Urinary bladder (tissue), 4 donors: ENCODE measurements around the gene TTLL11. TPM values are rescaled to one million over a fixed set of nuclear protein-coding genes. Genes with fewer than 3 reads are reported as not detected.

ENCODE experiments used
- DNase-seq: peaks from one replicate; pipeline ENCODE4 v3.0.0-alpha.2; 2015; ENCODE audit errors: extremely low spot score
- H3K27ac ChIP-seq: one replicate; pipeline ENCODE4 v1.5.1; 2013; ENCODE audit warnings: low read depth, mild to moderate bottlenecking, moderate library complexity
- H3K36me3 ChIP-seq: one replicate; pipeline ENCODE4 v1.6.1; 2013; ENCODE audit warnings: mild to moderate bottlenecking, moderate library complexity; ENCODE audit not compliant: insufficient read depth
- H3K4me1 ChIP-seq: one replicate; pipeline ENCODE4 v1.6.1; 2013; ENCODE audit warnings: mild to moderate bottlenecking, moderate library complexity; ENCODE audit not compliant: insufficient read depth
- H3K4me3 ChIP-seq: one replicate; pipeline ENCODE4 v1.5.1; 2013; ENCODE audit warnings: low read depth, low read length
- WGBS: extraction: QIAGEN DNeasy Blood & Tissue Kit; methylation state at CpG from one replicate; pipeline ENCODE4 v1.1.7; 2013; 5-methylcytosine and 5-hydroxymethylcytosine counted together
- polyA plus RNA-seq: library from polyadenylated mRNA; stranded (reverse); fragments of 200-250 nt; gene quantifications from one replicate; pipeline ENCODE4 v1.2.3, GENCODE V29; 2013
- total RNA-seq: library from RNA; depleted of rRNA; stranded (reverse); fragments of >200 nt; gene quantifications from one replicate; pipeline ENCODE4 v1.2.3, GENCODE V29; 2014
- donor health status: healthy with polysubstance abuse.
- donor health status: healthy.

TTLL11 gene
- total and polyA plus RNA-seq, 2 donors = 12.8 to 14.4 TPM

DNA sequence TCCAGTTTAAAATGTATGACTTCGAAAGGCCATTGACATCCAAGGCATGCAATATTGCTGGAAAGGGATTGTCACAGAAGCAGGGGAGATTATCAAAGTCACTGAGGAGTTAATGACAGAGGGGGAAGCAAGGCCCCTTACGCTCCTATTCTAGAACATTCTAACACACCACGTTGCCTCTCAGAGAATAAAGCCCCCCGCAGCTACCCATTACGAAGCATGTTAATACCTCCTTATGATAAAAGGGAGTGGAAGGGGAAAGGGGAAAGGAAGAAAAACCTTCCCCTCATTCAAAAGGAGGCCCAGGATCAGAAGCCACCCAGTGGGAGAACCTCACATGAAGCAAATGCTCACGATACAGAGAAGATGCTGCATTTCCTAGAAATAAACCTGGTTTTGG lies 228.0 kb downstream of the TTLL11 start:
- Histone ChIP-seq H3K4me1 (no peaks in the 10 kb centered on the region), H3K27ac (no peak overlapping the region), H3K4me3 (no peak overlapping the region), H3K36me3 (no peaks in the 10 kb centered on the region)
- 88% methylated on average over 6 of the region's 6 CpGs for WGBS
- DNase-seq = no peak

- H3K4me3 ChIP-seq = no peak overlapping the region
- no peaks in the 10 kb centered on the region for H3K4me1 ChIP-seq
- H3K27ac ChIP-seq = no peak overlapping the region
- H3K36me3 ChIP-seq = no peaks in the 10 kb centered on the region
- WGBS = 83% methylated on average over 2 of the region's 2 CpGs
- no peak for DNase-seq
Observed at GRCh38 chr9:121863955-121864354, 229.2 kb downstream of the TTLL11 start.

- Histone ChIP-seq H3K27ac (no peak overlapping the region), H3K4me3 (no peak overlapping the region), H3K36me3 (no peaks in the 10 kb centered on the region), H3K4me1 (no peaks in the 10 kb centered on the region)
- 92% methylated on average over 19 of the region's 19 CpGs for WGBS
- DNase-seq = no peak
Observed at GRCh38 chr9:121862371-121863332, 230.5 kb downstream of the TTLL11 start.

DNA sequence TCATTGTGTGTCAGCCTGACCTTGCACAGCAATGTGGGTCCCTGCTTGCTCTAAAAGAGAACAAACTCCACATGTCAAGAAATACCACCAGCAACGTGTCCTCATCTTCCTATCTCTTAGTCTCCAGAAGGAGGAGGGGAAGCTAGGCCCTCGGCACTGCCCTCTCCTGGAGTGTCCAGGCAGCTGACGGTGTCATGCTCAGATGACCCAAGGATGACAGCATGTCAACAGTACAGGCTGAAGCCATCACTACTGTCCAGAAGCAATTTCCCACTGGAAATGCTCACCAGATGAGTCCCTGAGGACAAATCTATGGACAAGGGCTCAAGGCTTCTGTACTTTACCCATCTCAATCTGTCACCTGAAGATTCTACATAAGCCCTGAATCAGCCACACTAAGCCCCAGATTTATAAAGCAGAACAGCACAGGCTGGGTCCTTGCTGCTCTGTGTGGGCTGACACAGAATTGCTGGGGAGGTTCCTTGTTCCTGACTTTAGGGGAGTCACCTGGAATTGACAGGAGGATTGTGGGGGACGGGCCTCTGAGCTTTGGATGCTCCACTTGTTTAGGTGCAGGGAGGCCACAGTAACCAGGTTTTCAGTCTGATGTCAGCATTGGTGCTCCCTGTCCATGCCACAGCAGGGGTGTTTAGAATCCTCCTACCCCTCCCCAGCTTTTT lies 231.5 kb downstream of the TTLL11 start:
- 82% methylated on average over 4 of the region's 4 CpGs for WGBS
- Histone ChIP-seq H3K4me3 (no peak overlapping the region), H3K27ac (no peak overlapping the region), H3K4me1 (no peaks in the 10 kb centered on the region), H3K36me3 (no peaks in the 10 kb centered on the region)
- DNase-seq = no peak

DNA sequence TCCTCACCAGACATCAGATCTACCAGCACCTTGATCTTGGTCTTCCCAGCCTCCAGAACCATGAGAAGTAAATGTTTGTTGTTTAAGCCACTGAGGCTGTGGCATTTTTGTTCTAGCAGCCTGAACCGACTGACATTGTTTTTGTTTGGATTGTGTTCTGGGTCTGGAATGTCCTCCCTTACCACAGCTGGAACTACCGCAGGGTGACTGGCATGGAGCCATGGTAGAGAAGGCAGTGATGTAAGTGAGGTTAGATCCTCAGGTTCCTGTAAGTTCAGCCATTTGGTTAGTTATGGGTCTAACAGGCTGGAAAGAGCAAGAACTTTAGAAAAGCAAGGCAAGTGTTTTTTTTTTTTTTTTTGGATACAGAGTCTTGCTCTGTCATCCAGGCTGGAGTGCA lies 232.4 kb downstream of the TTLL11 start:
- Histone ChIP-seq H3K27ac (no peak overlapping the region), H3K4me3 (no peak overlapping the region), H3K4me1 (no peaks in the 10 kb centered on the region), H3K36me3 (no peaks in the 10 kb centered on the region)
- WGBS = 37% methylated on average over 2 of the region's 2 CpGs
- no peak for DNase-seq

DNA sequence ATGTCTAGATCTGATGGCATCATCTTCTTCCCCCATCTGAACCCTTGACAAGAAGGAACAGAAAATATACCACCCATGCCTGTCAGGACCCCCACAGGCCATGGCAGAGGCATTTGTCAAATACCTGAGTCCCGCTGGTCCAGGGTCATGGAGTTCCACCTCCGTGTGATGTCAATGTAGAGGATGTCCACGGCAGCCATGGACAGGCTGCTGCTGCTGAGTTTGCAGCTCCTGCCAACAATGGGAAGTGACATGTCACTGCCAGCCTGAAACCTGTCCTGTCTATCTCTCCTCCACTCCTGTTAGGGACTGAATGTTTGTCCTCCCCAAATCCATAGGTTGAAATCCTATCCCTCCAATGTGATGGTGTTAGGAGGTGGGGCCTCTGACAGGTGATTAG lies 232.9 kb downstream of the TTLL11 start:
- Histone ChIP-seq H3K4me1 (no peaks in the 10 kb centered on the region), H3K36me3 (no peaks in the 10 kb centered on the region), H3K4me3 (no peak overlapping the region), H3K27ac (no peak overlapping the region)
- DNase-seq = no peak
- WGBS = 95% methylated on average over 3 of the region's 3 CpGs

DNA sequence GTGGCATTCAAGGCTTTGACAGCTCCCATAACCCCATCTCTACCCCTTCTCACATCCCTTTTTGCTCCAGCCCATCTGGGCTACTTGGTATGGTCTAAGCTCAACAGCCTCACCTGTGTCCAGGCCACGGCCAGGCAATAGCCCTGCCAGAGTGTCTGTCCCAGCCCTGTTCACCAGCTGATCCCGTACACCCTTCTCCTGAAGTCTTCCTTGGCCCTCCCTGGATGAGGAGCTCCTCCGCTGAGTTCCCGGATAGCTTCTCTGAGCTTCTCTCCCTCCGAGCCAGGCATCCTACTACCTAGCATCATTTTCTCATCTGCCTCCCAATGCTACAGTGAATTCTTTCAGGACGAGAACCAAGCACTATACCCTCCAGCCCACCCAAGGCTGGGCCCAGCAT lies 233.5 kb downstream of the TTLL11 start:
- no peak for DNase-seq

DNA sequence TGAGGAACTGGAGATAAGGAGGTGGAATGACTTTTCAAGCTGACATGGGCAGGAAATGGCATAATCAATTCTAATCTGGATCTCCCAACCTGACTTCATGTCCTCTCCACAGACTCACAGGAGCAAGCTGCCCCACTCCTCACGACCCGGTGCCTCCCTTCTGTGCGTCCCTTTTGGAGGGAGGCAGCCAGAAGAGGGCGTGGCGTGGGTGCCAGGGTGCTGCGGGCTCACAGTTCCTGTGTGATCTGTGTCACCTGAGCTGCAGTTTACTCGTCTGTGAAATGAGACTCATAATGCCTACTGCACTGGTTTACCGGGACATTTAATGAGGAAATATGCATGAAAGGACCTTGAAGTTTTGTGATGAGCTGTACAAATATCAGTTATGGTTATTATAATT lies 234.3 kb downstream of the TTLL11 start:
- Histone ChIP-seq H3K4me1 (no peaks in the 10 kb centered on the region), H3K4me3 (no peak overlapping the region), H3K27ac (no peak overlapping the region), H3K36me3 (no peaks in the 10 kb centered on the region)
- no peak for DNase-seq
- 91% methylated on average over 8 of the region's 8 CpGs for WGBS

More for the DNA sequence above, 233.5 kb downstream of the TTLL11 start:
- Histone ChIP-seq H3K27ac (no peak overlapping the region), H3K36me3 (no peaks in the 10 kb centered on the region), H3K4me3 (no peak overlapping the region), H3K4me1 (no peaks in the 10 kb centered on the region)
- 89% methylated on average over 6 of the region's 6 CpGs for WGBS

DNA sequence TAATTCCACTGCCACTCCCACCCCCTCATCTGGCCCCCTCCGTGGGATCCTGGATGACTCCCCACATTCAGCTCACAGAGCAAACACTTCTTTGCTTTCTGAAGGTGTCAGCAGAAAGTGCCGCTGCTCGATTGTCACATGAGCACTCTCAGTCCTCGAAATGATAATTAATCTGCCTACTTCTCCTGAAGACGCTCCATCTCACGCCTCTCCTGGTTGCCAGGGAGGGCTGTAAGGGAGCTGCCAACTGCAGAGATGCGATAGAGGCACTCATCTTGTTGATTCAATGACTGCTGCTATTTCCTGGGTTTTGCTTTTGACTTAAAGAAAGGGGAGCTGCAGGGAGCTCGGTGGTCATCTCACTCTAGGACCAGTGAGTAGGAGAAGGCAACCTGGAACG lies 235.2 kb downstream of the TTLL11 start:
- Histone ChIP-seq H3K36me3 (no peaks in the 10 kb centered on the region), H3K27ac (no peak overlapping the region), H3K4me1 (no peaks in the 10 kb centered on the region), H3K4me3 (no peak overlapping the region)
- DNase-seq = no peak
- WGBS = 84% methylated on average over 9 of the region's 9 CpGs

DNA sequence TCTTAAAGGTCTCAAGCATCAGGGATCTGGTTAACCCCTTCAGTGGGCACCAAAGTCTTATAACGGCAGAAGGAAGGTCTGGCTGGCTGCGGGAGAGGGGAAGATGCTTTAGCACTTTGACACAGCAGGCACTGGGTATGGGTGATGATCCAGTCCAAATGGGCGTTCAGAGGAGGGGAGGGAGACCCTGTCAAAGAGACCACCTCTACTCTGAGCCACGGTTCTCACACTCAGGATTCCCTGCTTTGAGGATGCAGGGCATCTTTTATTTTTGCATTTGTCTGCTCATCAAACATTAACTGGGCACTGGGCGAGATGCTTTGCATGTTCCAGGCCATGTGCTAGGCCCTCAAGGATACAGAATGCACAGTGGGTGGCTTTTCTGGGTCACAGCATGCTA lies 237.6 kb downstream of the TTLL11 start:
- Histone ChIP-seq H3K4me3 (no peak overlapping the region), H3K36me3 (no peaks in the 10 kb centered on the region), H3K27ac (no peak overlapping the region), H3K4me1 (no peaks in the 10 kb centered on the region)
- no peak for DNase-seq
- 82% methylated on average over 5 of the region's 5 CpGs for WGBS

- Histone ChIP-seq H3K27ac (no peak overlapping the region), H3K4me3 (no peak overlapping the region), H3K36me3 (peaks cover 1% of the 10 kb centered on the region), H3K4me1 (no peaks in the 10 kb centered on the region)
- 97% methylated on average over 11 of the region's 11 CpGs for WGBS
- no peak for DNase-seq
Observed at GRCh38 chr9:121853617-121854395, 239.3 kb downstream of the TTLL11 start.

DNA sequence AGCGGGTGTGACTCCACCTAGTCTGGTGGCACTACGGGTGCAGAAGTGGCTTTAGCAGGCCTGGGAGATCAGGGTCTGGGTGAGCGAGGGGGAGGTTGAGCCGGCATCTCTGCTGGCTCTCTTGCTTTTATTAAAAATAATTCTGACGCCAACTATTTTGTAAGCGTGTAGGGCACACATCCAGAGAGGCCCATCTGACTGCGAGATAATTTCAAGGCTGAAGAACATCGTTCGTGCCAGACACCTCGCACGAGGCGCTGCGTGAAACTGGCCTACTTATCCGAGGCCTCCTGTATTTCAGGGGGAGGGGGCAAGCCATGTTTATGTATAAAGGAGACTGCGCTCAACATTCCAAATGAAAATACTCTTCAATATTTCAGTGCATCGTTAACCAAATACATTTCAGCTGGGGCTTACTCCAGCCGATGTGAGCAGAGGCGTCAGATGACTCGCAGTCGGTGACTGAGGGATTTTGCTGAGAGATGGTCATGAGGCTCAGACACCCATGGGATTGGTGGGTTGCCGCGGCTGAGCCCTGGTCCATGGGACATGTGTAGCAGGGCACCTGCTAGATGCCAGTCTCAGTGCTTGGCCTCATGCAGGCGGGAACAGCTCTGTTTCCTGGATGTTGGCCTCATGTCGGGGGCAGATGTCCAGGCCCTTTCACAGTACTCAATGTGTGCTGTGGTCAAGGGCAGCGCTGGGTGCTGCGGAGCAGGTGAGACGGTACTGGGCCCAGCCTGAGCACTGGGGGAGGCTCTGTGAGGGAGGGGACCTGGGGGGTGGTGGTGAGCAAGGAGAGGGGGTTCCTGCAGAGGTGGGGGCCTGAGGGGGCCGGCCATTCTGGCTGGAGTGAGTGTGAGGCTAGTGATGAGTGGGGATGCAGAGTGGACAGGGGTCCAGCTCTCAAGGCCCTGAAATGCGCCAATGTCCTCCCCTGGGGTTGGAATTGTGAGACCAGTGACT lies 240.2 kb downstream of the TTLL11 start:
- no peaks in the 10 kb centered on the region for H3K4me1 ChIP-seq
- DNase-seq = peak; percentile 43
- no peak overlapping the region for H3K27ac ChIP-seq
- no peak overlapping the region for H3K4me3 ChIP-seq
- 62% methylated on average over 29 of the region's 29 CpGs for WGBS
- peaks cover 1% of the 10 kb centered on the region for H3K36me3 ChIP-seq

GRCh38 chr9:121852241-121852640 lies 240.9 kb downstream of the TTLL11 start:
- WGBS = 88% methylated on average over 7 of the region's 7 CpGs
- Histone ChIP-seq H3K36me3 (peaks cover 1% of the 10 kb centered on the region), H3K27ac (no peak overlapping the region), H3K4me3 (no peak overlapping the region), H3K4me1 (no peaks in the 10 kb centered on the region)
- DNase-seq = no peak
